Endothelial cell of umbilical vein (primary cell): ENCODE results near the gene RTBDN. TPM values are rescaled to one million over a fixed set of nuclear protein-coding genes. Genes with fewer than 3 reads are reported as not detected.
A peak's percentile ranks its signal among the peaks of the same experiment; 100 is the strongest.
"Not testable (repeated sequence)": the region's sequence is repeated elsewhere in the genome, so short reads cannot be mapped to it uniquely, and the experiment has no call there.

ENCODE experiments used
- BruUV-seq: library from RNA; stranded (reverse); fragments of 400-500 nt; replicated peaks from 2 replicates; lab custom pipeline; 2021; lab: Mats Ljungman, UMichigan
- CTCF ChIA-PET: fragments of 300-600, 350-600 bp; sonication (Branson Sonifier 250); formaldehyde crosslinking; loops from one replicate; lab custom pipeline; 2021; ENCODE audit warnings: antibody characterized with exemption, inconsistent platforms; lab: Charles Lee
- POLR2A ChIA-PET: fragments of 300-600, 350-600 bp; sonication (Branson Sonifier 250); formaldehyde crosslinking; loops from one replicate; lab custom pipeline; 2021; ENCODE audit warnings: antibody characterized with exemption, inconsistent platforms; lab: Charles Lee
- DNase-seq: peaks from one replicate; pipeline ENCODE4 v3.0.0-alpha.2; 2011; ENCODE audit warnings: low read depth, low spot score
- FAIRE-seq: peaks from 2 replicates; lab custom pipeline; 2011; peaks lifted over from hg19 to GRCh38; lab: Jason Lieb, UNC
- H2AFZ ChIP-seq: 2 replicates; pipeline ENCODE4 v1.6.0; 2012; ENCODE audit warnings: low read depth, low read length, control low read depth, inconsistent platforms
- H3K27ac ChIP-seq: 2 replicates; pipeline ENCODE4 v1.5.1; 2011; ENCODE audit warnings: low read depth, mild to moderate bottlenecking, control low read depth, low read length, moderate library complexity; ENCODE audit not compliant: insufficient read depth
- H3K27me3 ChIP-seq, 2 experiments: 2 replicates each; pipeline versions ENCODE4 v1.6.0 to v1.6.1; 2011; ENCODE audit warnings: low read length in 2 of 2, mixed read lengths in 1 of 2; ENCODE audit not compliant: control insufficient read depth in 2 of 2, insufficient read depth in 2 of 2
- H3K36me3 ChIP-seq, 2 experiments: 2 replicates in 1 of 2; 3 replicates in 1 of 2; pipeline ENCODE4 v1.5.1; 2011; ENCODE audit warnings: low read length in 2 of 2, mild to moderate bottlenecking in 1 of 2, moderate library complexity in 1 of 2; ENCODE audit not compliant: control insufficient read depth in 2 of 2, insufficient read depth in 2 of 2; ENCODE audit errors: extremely low read depth in 1 of 2
- H3K4me1 ChIP-seq: 3 replicates; pipeline ENCODE4 v1.5.1; 2011; ENCODE audit warnings: mild to moderate bottlenecking, low read length; ENCODE audit not compliant: control insufficient read depth, insufficient read depth; ENCODE audit errors: extremely low read depth
- H3K4me2 ChIP-seq: 2 replicates; pipeline ENCODE4 v1.6.1; 2011; ENCODE audit warnings: low read length, control low read depth, mixed read lengths; ENCODE audit not compliant: insufficient read depth
- H3K4me3 ChIP-seq, 3 experiments: fragments of 200-600 bp in 1 of 3; sonication (generic), shearing (Covaris generic) in 1 of 3; replicated peaks in 1 of 3; 2 replicates each; pipeline ENCODE4 v1.5.1; 2011 to 2016; ENCODE audit warnings: control low read depth in 3 of 3, low read length in 3 of 3, mild to moderate bottlenecking in 2 of 3, inconsistent platforms in 1 of 3, low read depth in 1 of 3, moderate library complexity in 1 of 3; ENCODE audit not compliant: insufficient read depth in 1 of 3
- H3K79me2 ChIP-seq: 2 replicates; pipeline ENCODE4 v1.6.0; 2012; ENCODE audit warnings: low read length, inconsistent platforms; ENCODE audit not compliant: control insufficient read depth, insufficient read depth
- H3K9ac ChIP-seq: replicated peaks from 2 replicates; pipeline ENCODE3; 2011; ENCODE audit warnings: low read length, control low read depth; ENCODE audit not compliant: insufficient read depth; ENCODE audit errors: extremely low read depth
- H3K9me1 ChIP-seq: replicated peaks from 3 replicates; pipeline ENCODE4 v1.6.0; 2011; ENCODE audit warnings: mild to moderate bottlenecking, low read length; ENCODE audit not compliant: control insufficient read depth, insufficient read depth; ENCODE audit errors: extremely low read depth
- H3K9me3 ChIP-seq: replicated peaks from 2 replicates; pipeline ENCODE4 v1.5.1; 2012; ENCODE audit warnings: low read length, inconsistent platforms; ENCODE audit not compliant: control insufficient read depth, insufficient read depth
- H4K20me1 ChIP-seq: replicated peaks from 2 replicates; pipeline ENCODE3; 2011; ENCODE audit warnings: mild to moderate bottlenecking, low read length; ENCODE audit not compliant: control insufficient read depth, insufficient read depth; ENCODE audit errors: extremely low read depth
- POLR2A ChIP-seq: IDR thresholded peaks from 2 replicates; pipeline ENCODE4 v1.6.1; 2012; ENCODE audit warnings: low read depth, mild to moderate bottlenecking, control low read depth, low read length
- dilution Hi-C: fragments of 300-500 bp; cut with MboI; formaldehyde crosslinking; loops from one replicate; pipeline ENCODE4 v1.15.0; 2019; ENCODE audit warnings: low sequenced_read_pairs; ENCODE audit not compliant: extremely low pct_ligation_motif_present
- intact Hi-C: fragments of 100-400 bp; cut with micrococcal nuclease; formaldehyde crosslinking; loops from one replicate; pipeline ENCODE4 v1.10.0; 2022
- polyA plus RNA-seq, 4 experiments: library from polyadenylated mRNA; depleted of rRNA in 3 of 4; stranded (reverse) in 3 of 4; unstranded in 1 of 4; fragments of >200 nt; gene quantifications; 2 replicates each; pipeline versions ENCODE4 v1.2.1 to v1.2.3, GENCODE V29; 2011 to 2012; ENCODE audit warnings: missing spikeins in 1 of 4
- total RNA-seq: library from RNA; stranded (reverse); gene quantifications from 2 replicates; pipeline ENCODE4 v1.2.3, GENCODE V29; 2021
- TF ChIP-seq, protein P1 (sequence below), 2 donors: IDR thresholded peaks; 1 replicate in 1 of 2; 2 replicates in 1 of 2; pipeline ENCODE4 v1.5.1; 2011; ENCODE audit warnings: low read length in 2 of 2, mild to moderate bottlenecking in 2 of 2, moderate library complexity in 2 of 2, control low read depth in 1 of 2, inconsistent platforms in 1 of 2, low read depth in 1 of 2; ENCODE audit not compliant: insufficient read depth in 1 of 2; ENCODE audit errors: extremely low read depth in 1 of 2

Gene RTBDN
- total and polyA plus RNA-seq, 2 donors (not counting 3 experiments of a cell fraction or from before 2014, with no cell fraction given): not detected

DNA sequence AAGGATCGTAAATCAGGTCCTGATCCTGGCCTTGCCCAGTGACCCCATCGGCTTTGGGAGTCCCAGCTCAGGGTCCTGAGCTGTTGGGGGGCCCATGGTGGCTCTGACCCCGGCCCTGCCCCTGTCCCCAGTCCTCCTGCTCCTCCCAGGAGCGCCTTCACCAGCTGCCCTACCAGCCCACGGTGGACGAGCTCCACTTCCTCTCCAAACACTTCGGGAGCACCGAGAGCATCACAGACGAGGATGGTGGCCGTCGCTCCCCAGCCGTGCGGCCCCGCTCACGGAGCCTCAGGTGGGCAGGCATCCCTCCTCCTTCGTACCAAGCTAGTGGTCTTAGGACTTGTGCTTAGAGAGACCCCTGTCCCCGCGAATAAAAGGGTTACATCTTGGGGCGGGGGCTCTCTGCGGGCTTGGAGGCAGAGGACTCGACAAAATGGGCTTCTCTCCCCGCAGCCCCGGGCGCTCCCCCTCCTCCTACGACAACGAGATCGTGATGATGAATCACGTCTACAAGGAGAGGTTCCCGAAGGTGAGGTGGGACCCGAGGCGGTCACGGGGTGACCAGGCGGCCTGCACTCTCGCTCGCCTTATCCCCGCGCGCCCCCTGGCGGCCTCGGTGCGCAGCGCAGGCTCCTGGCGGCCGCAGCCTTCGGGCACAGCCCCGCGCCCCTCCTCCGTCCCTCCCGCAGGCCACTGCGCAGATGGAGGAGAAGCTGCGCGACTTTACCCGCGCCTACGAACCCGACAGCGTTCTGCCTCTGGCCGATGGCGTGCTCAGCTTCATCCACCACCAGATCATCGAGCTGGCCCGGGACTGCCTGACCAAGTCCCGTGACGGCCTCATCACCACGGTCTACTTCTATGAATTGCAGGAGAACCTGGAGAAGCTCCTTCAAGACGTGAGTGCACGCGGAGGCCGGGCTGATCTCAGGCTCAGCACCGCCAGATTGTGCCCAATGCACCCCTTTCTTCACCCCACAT is 13.1 kb upstream of the RTBDN start:
- dilution Hi-C loops: no loop called here
- DNase-seq (peak; percentile 72), FAIRE-seq (peak; percentile 90)
- no peak overlapping the region for H3K4me3 ChIP-seq
- ChIA-PET POLR2A (interaction anchor here (0.6 to 0.7 kb wide), 2 partner anchors 79 to 1502 kb away, joined by 3 to 10 read pairs; no protein-coding TSS in a partner anchor), CTCF (interaction anchor here (0.5 to 9.5 kb wide), 51 partner anchors 10 to 1275 kb away, joined by 3 to 481 read pairs (median 4); partner anchors contain the start of genes DNASE2, GCDH, GET3 and HOOK2)
- no peak overlapping the region for H3K9ac ChIP-seq
- no peaks in the 10 kb centered on the region for H3K9me1 ChIP-seq
- H4K20me1 ChIP-seq: no peaks in the 10 kb centered on the region
- H3K4me2 ChIP-seq: no peak overlapping the region
- no peaks in the 10 kb centered on the region for H3K36me3 ChIP-seq
- H3K27me3 ChIP-seq: no peaks in the 10 kb centered on the region
- TF ChIP-seq POLR2A: no peak
- TF ChIP-seq, protein P1, sequence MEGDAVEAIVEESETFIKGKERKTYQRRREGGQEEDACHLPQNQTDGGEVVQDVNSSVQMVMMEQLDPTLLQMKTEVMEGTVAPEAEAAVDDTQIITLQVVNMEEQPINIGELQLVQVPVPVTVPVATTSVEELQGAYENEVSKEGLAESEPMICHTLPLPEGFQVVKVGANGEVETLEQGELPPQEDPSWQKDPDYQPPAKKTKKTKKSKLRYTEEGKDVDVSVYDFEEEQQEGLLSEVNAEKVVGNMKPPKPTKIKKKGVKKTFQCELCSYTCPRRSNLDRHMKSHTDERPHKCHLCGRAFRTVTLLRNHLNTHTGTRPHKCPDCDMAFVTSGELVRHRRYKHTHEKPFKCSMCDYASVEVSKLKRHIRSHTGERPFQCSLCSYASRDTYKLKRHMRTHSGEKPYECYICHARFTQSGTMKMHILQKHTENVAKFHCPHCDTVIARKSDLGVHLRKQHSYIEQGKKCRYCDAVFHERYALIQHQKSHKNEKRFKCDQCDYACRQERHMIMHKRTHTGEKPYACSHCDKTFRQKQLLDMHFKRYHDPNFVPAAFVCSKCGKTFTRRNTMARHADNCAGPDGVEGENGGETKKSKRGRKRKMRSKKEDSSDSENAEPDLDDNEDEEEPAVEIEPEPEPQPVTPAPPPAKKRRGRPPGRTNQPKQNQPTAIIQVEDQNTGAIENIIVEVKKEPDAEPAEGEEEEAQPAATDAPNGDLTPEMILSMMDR (IDR thresholded peaks at IDR 0.05; ENCODE audit: extremely low read depth in 1 of 2, insufficient read depth in 1 of 2, low read depth in 1 of 2, low read length in 2 of 2): peak; percentile 95 to 100
- no peak overlapping the region for H3K27ac ChIP-seq
- peak overlapping the region; percentile 85 for H2AFZ ChIP-seq
- intact Hi-C loops: loop anchor here (1.0 to 2.0 kb wide), 5 partner anchors 47 to 171 kb away; partner anchors contain the start of gene PRDX2
- H3K79me2 ChIP-seq: no peaks in the 10 kb centered on the region
- H3K4me1 ChIP-seq: peaks cover 2% of the 10 kb centered on the region
- no TSS peak for BruUV-seq
- H3K9me3 ChIP-seq: no peaks in the 10 kb centered on the region

DNA sequence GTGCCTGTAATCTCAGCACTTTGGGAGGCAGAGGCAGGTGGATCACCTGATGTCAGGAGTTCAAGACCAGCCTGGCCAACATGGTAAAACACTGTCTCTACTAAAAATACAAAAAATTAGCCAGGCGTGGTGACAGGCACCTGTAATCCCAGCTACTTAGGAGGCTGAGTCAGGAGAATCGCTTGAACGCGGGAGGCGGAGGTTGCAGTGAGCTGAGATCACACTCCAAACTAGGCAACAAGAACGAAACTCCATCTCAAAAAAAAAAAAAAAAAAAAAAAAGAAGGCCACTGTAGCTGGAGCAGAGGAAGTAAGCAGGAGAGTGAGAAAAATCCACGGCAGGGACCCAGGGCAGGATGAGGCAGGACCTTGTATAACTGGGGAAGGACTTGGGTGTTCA is 12.2 kb upstream of the RTBDN start:
- H4K20me1 ChIP-seq, H3K9ac ChIP-seq, DNase-seq, H3K27me3 ChIP-seq, H3K9me3 ChIP-seq, BruUV-seq, H3K27ac ChIP-seq, H3K36me3 ChIP-seq, H3K79me2 ChIP-seq, H3K9me1 ChIP-seq, H3K4me3 ChIP-seq, FAIRE-seq, H2AFZ ChIP-seq, H3K4me1 ChIP-seq, dilution Hi-C loops, H3K4me2 ChIP-seq: not testable (repeated sequence)
- POLR2A ChIA-PET: interaction anchor here (0.6 kb wide), 1 partner anchor 1502 kb away, joined by 10 read pairs; no protein-coding TSS in a partner anchor
- CTCF ChIA-PET: interaction anchor here (0.6 to 9.5 kb wide), 16 partner anchors 18 to 283 kb away, joined by 3 to 481 read pairs (median 20); partner anchors contain the start of genes DNASE2, GET3, PRDX2 and THSD8
- intact Hi-C loops: loop anchor here (1.0 to 2.0 kb wide), 5 partner anchors 46 to 170 kb away; partner anchors contain the start of gene PRDX2
